Ishikawa (cell line): ENCODE data around the gene RABEP1.

Experiments used
- CEBPB ChIP-seq: IDR thresholded peaks from 2 replicates; pipeline ENCODE4 v1.6.1; 2012
- CREB1 ChIP-seq: IDR thresholded peaks from 2 replicates; pipeline ENCODE4 v1.6.1; 2012; ENCODE audit warnings: low read depth
- EGR1 ChIP-seq: IDR thresholded peaks from 2 replicates; pipeline ENCODE4 v1.6.1; 2012
- EP300 ChIP-seq: IDR thresholded peaks from 2 replicates; pipeline ENCODE4 v1.6.1; 2012; ENCODE audit warnings: borderline replicate concordance
- FOXM1 ChIP-seq: IDR thresholded peaks from 2 replicates; pipeline ENCODE4 v1.6.1; 2012; ENCODE audit warnings: low read depth, borderline replicate concordance
- NFIC ChIP-seq: IDR thresholded peaks from 2 replicates; pipeline ENCODE4 v1.6.1; 2012
- RAD21 ChIP-seq: IDR thresholded peaks from 2 replicates; pipeline ENCODE4 v1.6.1; 2012; ENCODE audit warnings: low read depth
- TAF1 ChIP-seq: IDR thresholded peaks from 2 replicates; pipeline ENCODE4 v1.6.1; 2012; ENCODE audit warnings: low read depth, mild to moderate bottlenecking
- TCF12 ChIP-seq: IDR thresholded peaks from 2 replicates; pipeline ENCODE4 v1.6.1; 2012; ENCODE audit warnings: low read depth
- TEAD4 ChIP-seq: IDR thresholded peaks from 2 replicates; pipeline ENCODE4 v1.6.1; 2012
- USF1 ChIP-seq: IDR thresholded peaks from 2 replicates; pipeline ENCODE4 v1.6.1; 2012
- YY1 ChIP-seq: IDR thresholded peaks from 2 replicates; pipeline ENCODE4 v1.6.1; 2012; ENCODE audit warnings: low read depth
- TF ChIP-seq, protein P1 (sequence below): IDR thresholded peaks from 2 replicates; pipeline ENCODE4 v1.6.1; 2012; ENCODE audit warnings: low read depth, mild to moderate bottlenecking
- TF ChIP-seq, protein P2 (sequence below): IDR thresholded peaks from 2 replicates; pipeline ENCODE4 v1.6.1; 2012

DNA sequence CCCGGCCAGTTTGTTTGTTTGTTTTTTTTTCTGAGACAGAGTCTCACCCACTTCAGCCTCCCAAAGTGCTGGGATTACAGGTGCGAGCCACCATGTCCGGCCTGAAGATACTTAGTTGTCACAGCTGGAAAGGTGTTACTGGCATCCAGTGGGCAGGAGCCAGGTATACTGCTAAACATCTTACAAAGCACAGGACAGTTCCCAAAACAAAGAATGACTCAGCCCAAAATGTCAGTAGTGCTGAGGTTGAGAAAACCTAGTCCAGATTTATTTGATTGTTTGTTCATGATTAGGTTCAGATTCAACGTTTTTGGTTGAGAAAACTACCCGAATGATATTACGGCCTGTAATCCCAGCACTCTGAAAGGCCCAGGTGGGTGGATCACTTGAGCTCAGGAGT lies 18.6 kb upstream of the RABEP1 start:
- TF ChIP-seq, protein P1, sequence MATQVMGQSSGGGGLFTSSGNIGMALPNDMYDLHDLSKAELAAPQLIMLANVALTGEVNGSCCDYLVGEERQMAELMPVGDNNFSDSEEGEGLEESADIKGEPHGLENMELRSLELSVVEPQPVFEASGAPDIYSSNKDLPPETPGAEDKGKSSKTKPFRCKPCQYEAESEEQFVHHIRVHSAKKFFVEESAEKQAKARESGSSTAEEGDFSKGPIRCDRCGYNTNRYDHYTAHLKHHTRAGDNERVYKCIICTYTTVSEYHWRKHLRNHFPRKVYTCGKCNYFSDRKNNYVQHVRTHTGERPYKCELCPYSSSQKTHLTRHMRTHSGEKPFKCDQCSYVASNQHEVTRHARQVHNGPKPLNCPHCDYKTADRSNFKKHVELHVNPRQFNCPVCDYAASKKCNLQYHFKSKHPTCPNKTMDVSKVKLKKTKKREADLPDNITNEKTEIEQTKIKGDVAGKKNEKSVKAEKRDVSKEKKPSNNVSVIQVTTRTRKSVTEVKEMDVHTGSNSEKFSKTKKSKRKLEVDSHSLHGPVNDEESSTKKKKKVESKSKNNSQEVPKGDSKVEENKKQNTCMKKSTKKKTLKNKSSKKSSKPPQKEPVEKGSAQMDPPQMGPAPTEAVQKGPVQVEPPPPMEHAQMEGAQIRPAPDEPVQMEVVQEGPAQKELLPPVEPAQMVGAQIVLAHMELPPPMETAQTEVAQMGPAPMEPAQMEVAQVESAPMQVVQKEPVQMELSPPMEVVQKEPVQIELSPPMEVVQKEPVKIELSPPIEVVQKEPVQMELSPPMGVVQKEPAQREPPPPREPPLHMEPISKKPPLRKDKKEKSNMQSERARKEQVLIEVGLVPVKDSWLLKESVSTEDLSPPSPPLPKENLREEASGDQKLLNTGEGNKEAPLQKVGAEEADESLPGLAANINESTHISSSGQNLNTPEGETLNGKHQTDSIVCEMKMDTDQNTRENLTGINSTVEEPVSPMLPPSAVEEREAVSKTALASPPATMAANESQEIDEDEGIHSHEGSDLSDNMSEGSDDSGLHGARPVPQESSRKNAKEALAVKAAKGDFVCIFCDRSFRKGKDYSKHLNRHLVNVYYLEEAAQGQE: no peak
- TF ChIP-seq EP300 (no peak), CEBPB (no peak), YY1 (no peak), TAF1 (no peak), NFIC (no peak), EGR1 (no peak), CREB1 (no peak), USF1 (no peak), RAD21 (no peak), FOXM1 (no peak), TEAD4 (no peak), TCF12 (no peak)
- TF ChIP-seq, protein P2, sequence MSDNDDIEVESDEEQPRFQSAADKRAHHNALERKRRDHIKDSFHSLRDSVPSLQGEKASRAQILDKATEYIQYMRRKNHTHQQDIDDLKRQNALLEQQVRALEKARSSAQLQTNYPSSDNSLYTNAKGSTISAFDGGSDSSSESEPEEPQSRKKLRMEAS: no peak
